CD8-positive, alpha-beta memory T cell (primary cell): ENCODE measurements around the gene HNRNPA2B1. TPM values are rescaled to one million over a fixed set of nuclear protein-coding genes. Genes with fewer than 3 reads are reported as not detected.
"Not testable (repeated sequence)": the region's sequence is repeated elsewhere in the genome, so short reads cannot be mapped to it uniquely, and the experiment has no call there.

Source experiments
- CTCF ChIA-PET: fragments of 350-600 bp; sonication (Branson Sonifier 250); formaldehyde crosslinking; loops from one replicate; lab custom pipeline; 2021; ENCODE audit warnings: antibody characterized with exemption; lab: Charles Lee
- POLR2A ChIA-PET: fragments of 350-600 bp; sonication (Branson Sonifier 250); formaldehyde crosslinking; loops from one replicate; lab custom pipeline; 2021; ENCODE audit warnings: antibody characterized with exemption; lab: Charles Lee
- DNase-seq, 5 donors: peaks; one replicate each; pipeline versions ENCODE4 v3.0.0 to v3.0.0-alpha.2; 2020 to 2022; ENCODE audit warnings: mixed read lengths in 1 of 5
- H3K27ac ChIP-seq: one replicate; pipeline ENCODE4 v1.7.0; 2013; ENCODE audit warnings: low read depth, mild to moderate bottlenecking, low read length, moderate library complexity
- H3K27me3 ChIP-seq: 2 replicates; pipeline ENCODE4 v1.7.0; 2013; ENCODE audit warnings: low read length, mild to moderate bottlenecking; ENCODE audit not compliant: insufficient read depth, poor library complexity, severe bottlenecking
- H3K36me3 ChIP-seq: 2 replicates; pipeline ENCODE4 v1.7.0; 2013; ENCODE audit warnings: mild to moderate bottlenecking, low read length, moderate library complexity; ENCODE audit not compliant: insufficient read depth
- H3K4me1 ChIP-seq: 2 replicates; pipeline ENCODE4 v1.7.0; 2013; ENCODE audit warnings: mild to moderate bottlenecking, low read length, moderate library complexity; ENCODE audit not compliant: insufficient read depth
- H3K4me3 ChIP-seq: 2 replicates; pipeline ENCODE4 v1.7.0; 2013; ENCODE audit warnings: mild to moderate bottlenecking, low read length
- H3K9me3 ChIP-seq: 2 replicates; pipeline ENCODE4 v1.7.0; 2013; ENCODE audit warnings: mild to moderate bottlenecking, low read length
- H3K27ac Mint-ChIP-seq, 8 donors: one replicate each; pipeline ENCODE4 v1.8.0; 2020 to 2021; ENCODE audit warnings: mixed read lengths in 8 of 8, mild to moderate bottlenecking in 6 of 8, inconsistent platforms in 3 of 8, moderate library complexity in 3 of 8
- H3K27me3 Mint-ChIP-seq, 2 donors: one replicate each; pipeline ENCODE4 v1.8.0; 2020 to 2021; ENCODE audit warnings: mixed read lengths in 2 of 2, mild to moderate bottlenecking in 1 of 2, moderate library complexity in 1 of 2
- H3K36me3 Mint-ChIP-seq, 3 donors: one replicate each; pipeline ENCODE4 v1.8.0; 2020 to 2021; ENCODE audit warnings: mixed read lengths in 3 of 3, inconsistent platforms in 1 of 3, mild to moderate bottlenecking in 1 of 3
- H3K4me1 Mint-ChIP-seq, 3 donors: one replicate each; pipeline ENCODE4 v1.8.0; 2020 to 2021; ENCODE audit warnings: mixed read lengths in 3 of 3, inconsistent platforms in 1 of 3, mild to moderate bottlenecking in 1 of 3
- H3K4me3 Mint-ChIP-seq, 7 donors: one replicate each; pipeline ENCODE4 v1.8.0; 2020 to 2021; ENCODE audit warnings: mixed read lengths in 7 of 7, mild to moderate bottlenecking in 6 of 7, moderate library complexity in 4 of 7, inconsistent platforms in 2 of 7
- H3K9me3 Mint-ChIP-seq, 5 donors: one replicate each; pipeline ENCODE4 v1.8.0; 2020 to 2022; ENCODE audit warnings: mixed read lengths in 5 of 5, mild to moderate bottlenecking in 3 of 5, moderate library complexity in 2 of 5, inconsistent platforms in 1 of 5
- polyA plus RNA-seq: library from polyadenylated mRNA; unstranded; fragments of 300-500 nt; fragmentation: Illumina TruSeq; gene quantifications from one replicate; pipeline ENCODE4 v1.2.3, GENCODE V29; 2021
- total RNA-seq, 2 experiments: library from RNA; stranded (reverse); gene quantifications; one replicate each; pipeline ENCODE4 v1.2.3, GENCODE V29; 2021

The HNRNPA2B1 gene
- total and polyA plus RNA-seq, 3 experiments from 2014 or later, result 742 to 966 (median 950) TPM

GRCh38 chr7:26197153-26198115, 3.1 kb downstream of the HNRNPA2B1 start:
- ChIA-PET CTCF (interaction anchor here (0.6 to 10.1 kb wide), 16 partner anchors 9 to 304 kb away, joined by 3 to 94 read pairs (median 5); partner anchors contain the start of genes NFE2L3 and SNX10), POLR2A (interaction anchor here (0.6 to 6.1 kb wide), 13 partner anchors 9 to 118 kb away, joined by 3 to 55 read pairs (median 5); partner anchors contain the start of gene NFE2L3)
- Mint-ChIP-seq H3K9me3 (peaks cover 0 to 5% (median 0%) of the 10 kb centered on the region in 5 donors), H3K36me3 (peaks cover 48 to 85% (median 55%) of the 10 kb centered on the region in 3 donors), H3K27ac (peak overlapping the region; percentile 64 to 100 (median 84)), H3K4me1 (peaks cover 54 to 61% (median 57%) of the 10 kb centered on the region in 3 donors), H3K27me3 (peaks cover 0 to 14% of the 10 kb centered on the region in 2 donors), H3K4me3 (peak overlapping the region; percentile 92 to 100 (median 99))
- peaks cover 53% of the 10 kb centered on the region for H3K4me1 ChIP-seq
- H3K36me3 ChIP-seq, result peaks cover 63% of the 10 kb centered on the region
- peak overlapping the region; percentile 93 for H3K27ac ChIP-seq
- H3K27me3 ChIP-seq, result no peaks in the 10 kb centered on the region
- peak overlapping the region; percentile 50 for H3K4me3 ChIP-seq
- no peak for DNase-seq
- H3K9me3 ChIP-seq, result no peaks in the 10 kb centered on the region

DNA sequence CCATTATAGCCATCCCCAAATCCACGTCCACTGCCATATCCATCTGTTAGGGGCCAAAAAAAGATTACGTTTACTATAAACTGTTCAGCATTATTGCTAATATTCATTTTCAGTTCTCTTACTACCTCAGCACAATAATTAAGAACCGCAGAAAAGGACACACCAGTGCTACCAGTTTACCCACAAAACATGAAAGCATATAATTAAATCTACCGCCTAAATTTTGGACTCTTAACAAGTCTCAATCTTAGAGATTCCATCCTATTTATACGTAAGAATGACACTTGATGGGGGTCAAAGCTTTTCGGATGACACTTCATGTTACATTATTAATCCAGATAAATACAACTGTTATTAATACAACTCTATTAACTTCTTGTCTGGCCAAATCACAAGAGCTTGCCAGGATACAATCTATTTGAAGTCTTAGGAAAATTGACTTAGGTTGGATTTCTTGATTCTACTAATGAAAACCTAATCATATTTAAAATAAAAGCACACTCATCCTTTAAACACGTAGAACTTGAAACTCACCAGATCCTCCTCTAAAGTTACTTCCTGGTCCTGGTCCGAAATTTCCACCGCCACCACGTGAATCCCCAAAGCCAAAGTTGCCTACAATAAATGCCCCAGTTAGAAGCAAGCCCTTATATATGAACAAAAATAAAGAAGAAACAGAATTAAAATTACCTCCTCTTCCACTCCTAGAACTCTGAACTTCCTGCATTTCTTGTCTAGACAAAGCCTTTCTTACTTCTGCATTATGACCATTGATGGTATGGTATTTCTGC, 4.5 kb downstream of the HNRNPA2B1 start:
- ChIA-PET POLR2A (interaction anchor here (0.7 to 6.1 kb wide), 5 partner anchors 11 to 105 kb away, joined by 3 to 55 read pairs (median 8); partner anchors contain the start of gene NFE2L3), CTCF (interaction anchor here (1.1 to 10.1 kb wide), 7 partner anchors 33 to 117 kb away, joined by 3 to 94 read pairs (median 16); partner anchors contain the start of gene NFE2L3)
- DNase-seq, result no peak
- Mint-ChIP-seq H3K27me3 (peaks cover 0 to 14% of the 10 kb centered on the region in 2 donors), H3K4me3 (peak overlapping the region; percentile 77 to 99 (median 82)), H3K9me3 (peaks cover 0 to 5% (median 0%) of the 10 kb centered on the region in 5 donors), H3K4me1 (peaks cover 67 to 74% (median 70%) of the 10 kb centered on the region in 3 donors), H3K27ac (peak overlapping the region; percentile 63 to 94 (median 83)), H3K36me3 (peaks cover 48 to 95% (median 60%) of the 10 kb centered on the region in 3 donors)
- Histone ChIP-seq H3K4me1 (peaks cover 64% of the 10 kb centered on the region), H3K27ac (no peak overlapping the region), H3K36me3 (peaks cover 74% of the 10 kb centered on the region), H3K4me3 (peak overlapping the region; percentile 33), H3K27me3 (no peaks in the 10 kb centered on the region), H3K9me3 (no peaks in the 10 kb centered on the region)

GRCh38 chr7:26195182-26195581, 5.4 kb downstream of the HNRNPA2B1 start:
- Mint-ChIP-seq H3K9me3 (peaks cover 0 to 2% (median 0%) of the 10 kb centered on the region in 5 donors), H3K27me3 (peaks cover 0 to 7% of the 10 kb centered on the region in 2 donors), H3K36me3 (peaks cover 48 to 96% (median 69%) of the 10 kb centered on the region in 3 donors), H3K27ac (peak overlapping the region; percentile 63 to 93 (median 83)), H3K4me3 (peak overlapping the region; percentile 77 to 99 (median 82)), H3K4me1 (peaks cover 75 to 83% (median 79%) of the 10 kb centered on the region in 3 donors)
- peaks cover 83% of the 10 kb centered on the region for H3K36me3 ChIP-seq
- no peak for DNase-seq
- ChIA-PET CTCF (interaction anchor here (1.1 to 10.1 kb wide), 7 partner anchors 15 to 116 kb away, joined by 3 to 94 read pairs (median 6); partner anchors contain the start of gene NFE2L3), POLR2A (interaction anchor here (0.6 to 2.9 kb wide), 16 partner anchors 9 to 879 kb away, joined by 3 to 19 read pairs (median 5); partner anchors contain the start of gene NFE2L3)
- no peaks in the 10 kb centered on the region for H3K27me3 ChIP-seq
- no peaks in the 10 kb centered on the region for H3K9me3 ChIP-seq
- H3K4me3 ChIP-seq, result peak overlapping the region; percentile 38
- peaks cover 73% of the 10 kb centered on the region for H3K4me1 ChIP-seq
- no peak overlapping the region for H3K27ac ChIP-seq

GRCh38 chr7:26194764-26195163, 5.8 kb downstream of the HNRNPA2B1 start:
- not testable (repeated sequence) for H3K9me3 ChIP-seq, H3K27me3 Mint-ChIP-seq, H3K9me3 Mint-ChIP-seq, H3K27ac ChIP-seq, DNase-seq, H3K4me3 ChIP-seq, H3K27me3 ChIP-seq
- POLR2A ChIA-PET, result interaction anchor here (0.6 to 2.9 kb wide), 16 partner anchors 9 to 879 kb away, joined by 3 to 19 read pairs (median 5); partner anchors contain the start of gene NFE2L3
- CTCF ChIA-PET, result interaction anchor here (1.1 to 10.1 kb wide), 9 partner anchors 8 to 116 kb away, joined by 3 to 94 read pairs (median 5); partner anchors contain the start of gene NFE2L3
- Histone ChIP-seq H3K36me3 (peaks cover 84% of the 10 kb centered on the region), H3K4me1 (peaks cover 73% of the 10 kb centered on the region)
- peak overlapping the region; percentile 70 to 99 (median 86) for H3K4me3 Mint-ChIP-seq
- peaks cover 48 to 95% (median 69%) of the 10 kb centered on the region in 3 donors for H3K36me3 Mint-ChIP-seq
- H3K4me1 Mint-ChIP-seq, result peaks cover 77 to 86% (median 83%) of the 10 kb centered on the region in 3 donors
- H3K27ac Mint-ChIP-seq, result peak overlapping the region; percentile 87 to 96 (median 92)

GRCh38 chr7:26193432-26194207, 6.9 kb downstream of the HNRNPA2B1 start:
- H3K9me3 Mint-ChIP-seq, result no peaks in the 10 kb centered on the region
- no peak for DNase-seq
- H3K36me3 Mint-ChIP-seq, result peaks cover 49 to 95% (median 61%) of the 10 kb centered on the region in 3 donors
- Histone ChIP-seq H3K4me3 (no peak overlapping the region), H3K4me1 (peaks cover 73% of the 10 kb centered on the region), H3K9me3 (no peaks in the 10 kb centered on the region), H3K36me3 (peaks cover 81% of the 10 kb centered on the region), H3K27me3 (no peaks in the 10 kb centered on the region), H3K27ac (no peak overlapping the region)
- peaks cover 86 to 95% (median 94%) of the 10 kb centered on the region in 3 donors for H3K4me1 Mint-ChIP-seq
- peaks cover 0 to 1% of the 10 kb centered on the region in 2 donors for H3K27me3 Mint-ChIP-seq
- CTCF ChIA-PET, result interaction anchor here (0.9 to 10.1 kb wide), 12 partner anchors 9 to 301 kb away, joined by 3 to 94 read pairs (median 6); partner anchors contain the start of gene NFE2L3
- H3K27ac Mint-ChIP-seq, result peak overlapping the region; percentile 87 to 96 (median 92)
- H3K4me3 Mint-ChIP-seq, result peak overlapping the region; percentile 70 to 99 (median 86)
- POLR2A ChIA-PET, result interaction anchor here (1.5 to 2.9 kb wide), 4 partner anchors 12 to 42 kb away, joined by 3 to 19 read pairs (median 12); partner anchors contain the start of gene NFE2L3

DNA sequence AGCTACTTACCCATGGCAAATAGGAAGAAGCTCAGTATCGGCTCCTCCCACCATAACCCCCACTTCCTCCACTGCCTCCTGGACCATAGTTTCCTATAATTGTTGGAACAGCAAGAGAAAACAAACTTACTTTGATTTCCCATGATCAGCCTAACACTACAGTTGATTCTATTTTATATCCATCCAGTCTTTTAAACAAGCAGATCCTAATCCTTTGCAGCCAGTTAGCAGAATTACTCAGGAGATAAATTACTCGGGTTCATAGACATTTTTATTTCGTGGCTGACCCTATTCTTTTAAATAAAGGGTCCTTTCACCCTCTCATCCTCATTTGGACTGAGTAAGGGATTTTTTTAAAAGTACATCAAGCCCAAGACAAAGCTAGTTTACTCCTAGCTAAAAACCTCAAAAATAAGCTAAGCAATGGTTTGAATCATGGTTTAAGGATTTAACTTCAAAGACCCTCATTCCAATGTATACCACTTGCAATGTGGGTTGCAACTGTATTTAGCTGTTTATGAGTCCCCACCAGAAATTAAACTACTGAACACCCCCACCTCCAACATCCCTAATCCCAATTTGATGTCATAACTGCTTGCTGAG, 8.0 kb downstream of the HNRNPA2B1 start:
- ChIA-PET POLR2A (interaction anchor here (0.5 to 2.7 kb wide), 11 partner anchors 7 to 100 kb away, joined by 3 to 12 read pairs (median 5); partner anchors contain the start of genes CBX3, HNRNPA2B1 and NFE2L3), CTCF (interaction anchor here (0.7 to 10.1 kb wide), 10 partner anchors 10 to 300 kb away, joined by 3 to 94 read pairs (median 4); partner anchors contain the start of gene NFE2L3)
- DNase-seq, result no peak
- H3K27ac ChIP-seq, result no peak overlapping the region
- H3K4me1 ChIP-seq, result peaks cover 76% of the 10 kb centered on the region
- Mint-ChIP-seq H3K9me3 (no peaks in the 10 kb centered on the region), H3K4me3 (peak overlapping the region; percentile 56 to 86 (median 77)), H3K36me3 (peaks cover 44 to 97% (median 61%) of the 10 kb centered on the region in 3 donors), H3K27ac (peak overlapping the region; percentile 69 to 93 (median 88)), H3K4me1 (peaks cover 91 to 100% (median 99%) of the 10 kb centered on the region in 3 donors), H3K27me3 (no peaks in the 10 kb centered on the region)
- no peaks in the 10 kb centered on the region for H3K9me3 ChIP-seq
- H3K27me3 ChIP-seq, result no peaks in the 10 kb centered on the region
- no peak overlapping the region for H3K4me3 ChIP-seq
- peaks cover 75% of the 10 kb centered on the region for H3K36me3 ChIP-seq
